H1 (cell line): ENCODE data around the gene CPE.

Experiments used
- CBX5 ChIP-seq: fragments of 300-800, 300-1000 bp; sonication (generic); IDR thresholded peaks from 2 replicates; pipeline ENCODE4 v1.7.1; 2016; ENCODE audit warnings: antibody characterized with exemption, low read length, low read depth
- CREB1 ChIP-seq: IDR thresholded peaks from 2 replicates; pipeline ENCODE4 v1.6.1; 2012; ENCODE audit warnings: inconsistent platforms
- EZH2 ChIP-seq: fragments of 200-600 bp; sonication (generic); IDR thresholded peaks from 2 replicates; pipeline ENCODE4 v1.7.1; 2012; ENCODE audit warnings: low read depth, mild to moderate bottlenecking, moderate library complexity, low read length, inconsistent platforms; ENCODE audit not compliant: severe bottlenecking
- GABPA ChIP-seq: IDR thresholded peaks from 2 replicates; pipeline ENCODE4 v1.6.1; 2011; ENCODE audit warnings: mild to moderate bottlenecking, low read length, moderate library complexity, borderline replicate concordance; ENCODE audit not compliant: insufficient read depth
- JUND ChIP-seq: IDR thresholded peaks from 2 replicates; pipeline ENCODE4 v1.6.1; 2011; ENCODE audit warnings: mild to moderate bottlenecking, improper control_type of control experiment, low read length
- POLR2A ChIP-seq, 2 experiments: IDR thresholded peaks; 1 replicate in 1 of 2; 2 replicates in 1 of 2; pipeline ENCODE4 v1.6.1; 2011; ENCODE audit warnings: low read depth in 2 of 2, low read length in 2 of 2, mild to moderate bottlenecking in 2 of 2; ENCODE audit errors: control extremely low read depth in 1 of 2
- SUZ12 ChIP-seq: fragments of 200-600 bp; sonication (generic); IDR thresholded peaks from 2 replicates; pipeline ENCODE4 v1.6.1; 2012; ENCODE audit warnings: mild to moderate bottlenecking, inconsistent platforms, low read length, moderate library complexity, mixed read lengths
- TF ChIP-seq, protein P1 (sequence below), 3 experiments: IDR thresholded peaks; 1 replicate in 2 of 3; 2 replicates in 1 of 3; pipeline versions ENCODE4 v1.5.1 to v1.6.1; 2011; ENCODE audit warnings: low read length in 3 of 3, mild to moderate bottlenecking in 3 of 3, inconsistent platforms in 2 of 3, low read depth in 1 of 3, moderate library complexity in 1 of 3; ENCODE audit not compliant: insufficient read depth in 1 of 3; ENCODE audit errors: control extremely low read depth in 1 of 3
- TF ChIP-seq, protein P2 (sequence below): IDR thresholded peaks from 2 replicates; pipeline ENCODE4 v1.6.1; 2011; ENCODE audit warnings: low read depth, mild to moderate bottlenecking, low read length; ENCODE audit not compliant: insufficient read depth

DNA sequence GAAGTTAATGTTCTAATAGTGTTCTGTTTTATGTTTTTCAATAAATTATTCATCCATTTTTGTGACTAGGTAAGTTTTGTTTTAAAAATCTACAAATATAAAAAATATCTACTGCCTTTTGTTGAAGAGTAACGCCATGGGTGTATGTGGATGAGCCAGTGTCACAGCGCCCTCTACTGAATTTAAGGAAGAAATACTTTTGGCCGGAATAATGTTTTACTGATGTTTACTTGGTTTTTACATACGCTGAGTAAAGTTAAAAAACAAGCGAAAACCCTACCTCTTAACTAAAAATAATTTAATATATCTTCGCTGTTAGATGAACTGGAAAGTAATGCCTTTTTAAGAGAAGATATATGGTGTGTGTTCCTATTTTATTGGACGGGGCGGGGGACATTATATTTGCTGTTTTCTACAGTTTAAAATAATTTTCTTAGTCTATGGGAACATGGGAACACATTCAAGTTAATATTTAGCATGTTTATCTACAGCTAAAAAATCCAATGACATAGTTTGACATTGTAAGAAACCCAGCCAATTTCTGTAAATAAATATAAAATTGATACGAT is 86.1 kb downstream of the CPE start:
- TF ChIP-seq, protein P1, sequence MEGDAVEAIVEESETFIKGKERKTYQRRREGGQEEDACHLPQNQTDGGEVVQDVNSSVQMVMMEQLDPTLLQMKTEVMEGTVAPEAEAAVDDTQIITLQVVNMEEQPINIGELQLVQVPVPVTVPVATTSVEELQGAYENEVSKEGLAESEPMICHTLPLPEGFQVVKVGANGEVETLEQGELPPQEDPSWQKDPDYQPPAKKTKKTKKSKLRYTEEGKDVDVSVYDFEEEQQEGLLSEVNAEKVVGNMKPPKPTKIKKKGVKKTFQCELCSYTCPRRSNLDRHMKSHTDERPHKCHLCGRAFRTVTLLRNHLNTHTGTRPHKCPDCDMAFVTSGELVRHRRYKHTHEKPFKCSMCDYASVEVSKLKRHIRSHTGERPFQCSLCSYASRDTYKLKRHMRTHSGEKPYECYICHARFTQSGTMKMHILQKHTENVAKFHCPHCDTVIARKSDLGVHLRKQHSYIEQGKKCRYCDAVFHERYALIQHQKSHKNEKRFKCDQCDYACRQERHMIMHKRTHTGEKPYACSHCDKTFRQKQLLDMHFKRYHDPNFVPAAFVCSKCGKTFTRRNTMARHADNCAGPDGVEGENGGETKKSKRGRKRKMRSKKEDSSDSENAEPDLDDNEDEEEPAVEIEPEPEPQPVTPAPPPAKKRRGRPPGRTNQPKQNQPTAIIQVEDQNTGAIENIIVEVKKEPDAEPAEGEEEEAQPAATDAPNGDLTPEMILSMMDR (IDR thresholded peaks at IDR 0.05; ENCODE audit: control extremely low read depth in 1 of 3, insufficient read depth in 1 of 3, low read depth in 1 of 3, low read length in 3 of 3): peak in 2 of 3 experiments; percentile 59 to 63; a peak in 3 of 4 replicates
- no peak for TF ChIP-seq CBX5
- TF ChIP-seq SUZ12: no peak
- no peak for TF ChIP-seq GABPA
- TF ChIP-seq CREB1: no peak
- TF ChIP-seq POLR2A (IDR thresholded peaks at IDR 0.05; ENCODE audit: control extremely low read depth in 1 of 2, low read depth in 2 of 2, low read length in 2 of 2): no peak
- TF ChIP-seq JUND: no peak
- TF ChIP-seq, protein P2, sequence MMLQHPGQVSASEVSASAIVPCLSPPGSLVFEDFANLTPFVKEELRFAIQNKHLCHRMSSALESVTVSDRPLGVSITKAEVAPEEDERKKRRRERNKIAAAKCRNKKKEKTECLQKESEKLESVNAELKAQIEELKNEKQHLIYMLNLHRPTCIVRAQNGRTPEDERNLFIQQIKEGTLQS: no peak
- TF ChIP-seq EZH2: no peak
